ENCODE measurements around the gene NFE2L1.
A peak's percentile ranks its signal among the peaks of the same experiment; 100 is the strongest.
"Not testable (repeated sequence)": the region's sequence is repeated elsewhere in the genome, so short reads cannot be mapped to it uniquely, and the experiment has no call there.

NFE2L1 gene

GRCh38 chr17:48047741-48048383 is at the start of gene NFE2L1:
NFE2L1 (plus strand) TSS chr17:48048359; CDS start chr17:48051119, 2,760 bp downstream.
- H3K9me3 Mint-ChIP-seq: no peaks in the 10 kb centered on the region
- peak within 1 kb of the TSS; percentile 99 for H3K4me3 Mint-ChIP-seq
- H3K36me3 Mint-ChIP-seq (ENCODE audit: low read depth): peaks cover 38% of the 10 kb centered on the region
- H3K27me3 Mint-ChIP-seq: no peaks in the 10 kb centered on the region
- DNase-seq: peak; percentile 97
- H3K4me1 Mint-ChIP-seq: peaks cover 60% of the 10 kb centered on the region
- ATAC-seq: peak; percentile 97
- peak within 1 kb of the TSS; percentile 99 for H3K27ac Mint-ChIP-seq

- Mint-ChIP-seq H3K4me1 (no peaks in the 10 kb centered on the region), H3K36me3 (ENCODE audit: low read depth) (no peaks in the 10 kb centered on the region), H3K9me3 (no peaks in the 10 kb centered on the region), H3K4me3 (no peak overlapping the region), H3K27me3 (peaks cover 14% of the 10 kb centered on the region), H3K27ac (no peak overlapping the region)
- ATAC-seq (peak; percentile 24), DNase-seq (no peak)
These were observed 48.6 kb upstream of the NFE2L1 start for GRCh38 chr17:47999582-47999981.

GRCh38 chr17:48001197-48001596 is 47.0 kb upstream of the NFE2L1 start:
- no peak overlapping the region for H3K27ac Mint-ChIP-seq
- DNase-seq (no peak), ATAC-seq (no peak)
- H3K27me3 Mint-ChIP-seq: peaks cover 21% of the 10 kb centered on the region
- no peaks in the 10 kb centered on the region for H3K9me3 Mint-ChIP-seq
- no peak overlapping the region for H3K4me3 Mint-ChIP-seq
- H3K4me1 Mint-ChIP-seq: no peaks in the 10 kb centered on the region
- no peaks in the 10 kb centered on the region for H3K36me3 Mint-ChIP-seq (ENCODE audit: low read depth)

- H3K4me3 Mint-ChIP-seq; H3K36me3 Mint-ChIP-seq (ENCODE audit: low read depth); H3K9me3 Mint-ChIP-seq; DNase-seq; H3K27ac Mint-ChIP-seq; ATAC-seq; H3K4me1 Mint-ChIP-seq: not testable (repeated sequence)
- H3K27me3 Mint-ChIP-seq: peaks cover 20% of the 10 kb centered on the region
These were observed 46.5 kb upstream of the NFE2L1 start for GRCh38 chr17:48001657-48002056.

GRCh38 chr17:48002266-48002915 is 45.8 kb upstream of the NFE2L1 start:
- H3K27ac Mint-ChIP-seq: no peak overlapping the region
- no peak overlapping the region for H3K4me3 Mint-ChIP-seq
- ATAC-seq (no peak), DNase-seq (no peak)
- H3K9me3 Mint-ChIP-seq: no peaks in the 10 kb centered on the region
- H3K27me3 Mint-ChIP-seq: peaks cover 26% of the 10 kb centered on the region
- H3K4me1 Mint-ChIP-seq: no peaks in the 10 kb centered on the region
- no peaks in the 10 kb centered on the region for H3K36me3 Mint-ChIP-seq (ENCODE audit: low read depth)

- Mint-ChIP-seq H3K27ac (no peak overlapping the region), H3K4me3 (no peak overlapping the region), H3K4me1 (no peaks in the 10 kb centered on the region), H3K27me3 (peaks cover 26% of the 10 kb centered on the region), H3K9me3 (no peaks in the 10 kb centered on the region), H3K36me3 (ENCODE audit: low read depth) (no peaks in the 10 kb centered on the region)
- no peak for DNase-seq
- ATAC-seq: no peak
These were observed 45.2 kb upstream of the NFE2L1 start for GRCh38 chr17:48002916-48003416.

GRCh38 chr17:48003417-48004151 is 44.6 kb upstream of the NFE2L1 start:
- no peaks in the 10 kb centered on the region for H3K36me3 Mint-ChIP-seq (ENCODE audit: low read depth)
- DNase-seq: no peak
- no peak for ATAC-seq

GRCh38 chr17:48004983-48005382 is 43.2 kb upstream of the NFE2L1 start:
- H3K4me1 Mint-ChIP-seq: no peaks in the 10 kb centered on the region
- H3K27me3 Mint-ChIP-seq: peaks cover 32% of the 10 kb centered on the region
- H3K36me3 Mint-ChIP-seq (ENCODE audit: low read depth): no peaks in the 10 kb centered on the region
- H3K4me3 Mint-ChIP-seq: no peak overlapping the region
- DNase-seq (no peak), ATAC-seq (no peak)
- H3K9me3 Mint-ChIP-seq: no peaks in the 10 kb centered on the region
- H3K27ac Mint-ChIP-seq: no peak overlapping the region

More at GRCh38 chr17:48003417-48004151, 44.6 kb upstream of the NFE2L1 start:
- no peaks in the 10 kb centered on the region for H3K4me1 Mint-ChIP-seq
- H3K27ac Mint-ChIP-seq: peak overlapping the region; percentile 15
- no peaks in the 10 kb centered on the region for H3K9me3 Mint-ChIP-seq
- peaks cover 26% of the 10 kb centered on the region for H3K27me3 Mint-ChIP-seq
- H3K4me3 Mint-ChIP-seq: no peak overlapping the region

GRCh38 chr17:48006936-48007709 is 41.0 kb upstream of the NFE2L1 start:
- Mint-ChIP-seq H3K4me1 (peaks cover 9% of the 10 kb centered on the region), H3K36me3 (ENCODE audit: low read depth) (no peaks in the 10 kb centered on the region), H3K4me3 (no peak overlapping the region), H3K27me3 (peaks cover 49% of the 10 kb centered on the region), H3K27ac (no peak overlapping the region), H3K9me3 (no peaks in the 10 kb centered on the region)
- ATAC-seq: no peak
- no peak for DNase-seq

- ATAC-seq: no peak
- DNase-seq: no peak
- H3K27me3 Mint-ChIP-seq: peaks cover 61% of the 10 kb centered on the region
These were observed 38.0 kb upstream of the NFE2L1 start for GRCh38 chr17:48010193-48010592.

GRCh38 chr17:48011405-48012150 is 36.6 kb upstream of the NFE2L1 start:
- no peaks in the 10 kb centered on the region for H3K36me3 Mint-ChIP-seq (ENCODE audit: low read depth)
- no peaks in the 10 kb centered on the region for H3K9me3 Mint-ChIP-seq
- peak overlapping the region; percentile 38 for H3K27ac Mint-ChIP-seq
- DNase-seq (peak; percentile 57), ATAC-seq (peak; percentile 62)
- peaks cover 57% of the 10 kb centered on the region for H3K27me3 Mint-ChIP-seq
- peaks cover 12% of the 10 kb centered on the region for H3K4me1 Mint-ChIP-seq
- H3K4me3 Mint-ChIP-seq: peak overlapping the region; percentile 74

More at GRCh38 chr17:48010193-48010592, 38.0 kb upstream of the NFE2L1 start:
- Mint-ChIP-seq H3K9me3 (no peaks in the 10 kb centered on the region), H3K4me1 (peaks cover 12% of the 10 kb centered on the region), H3K4me3 (no peak overlapping the region), H3K27ac (no peak overlapping the region), H3K36me3 (ENCODE audit: low read depth) (no peaks in the 10 kb centered on the region)

GRCh38 chr17:48012151-48012520 is 36.0 kb upstream of the NFE2L1 start:
- DNase-seq: peak; percentile 70
- H3K36me3 Mint-ChIP-seq (ENCODE audit: low read depth): no peaks in the 10 kb centered on the region
- H3K4me3 Mint-ChIP-seq: peak overlapping the region; percentile 74
- no peaks in the 10 kb centered on the region for H3K9me3 Mint-ChIP-seq
- H3K4me1 Mint-ChIP-seq: peaks cover 12% of the 10 kb centered on the region
- peaks cover 52% of the 10 kb centered on the region for H3K27me3 Mint-ChIP-seq
- no peak overlapping the region for H3K27ac Mint-ChIP-seq
- ATAC-seq: peak; percentile 77

- Mint-ChIP-seq H3K36me3 (ENCODE audit: low read depth) (no peaks in the 10 kb centered on the region), H3K27me3 (peaks cover 50% of the 10 kb centered on the region), H3K27ac (no peak overlapping the region), H3K4me1 (peaks cover 15% of the 10 kb centered on the region), H3K4me3 (peak overlapping the region; percentile 40), H3K9me3 (no peaks in the 10 kb centered on the region)
- ATAC-seq (no peak), DNase-seq (no peak)
These were observed 35.5 kb upstream of the NFE2L1 start for GRCh38 chr17:48012654-48013053.

Data from activated naive CD8-positive, alpha-beta T cell treated with anti-CD3 and anti-CD28 coated beads, Interleukin-2, amount 50 U/mL, for 24 hours (primary cell).